Right renal pelvis (tissue), 4 donors: ENCODE results near the gene PHOX2A. TPM values are rescaled to one million over a fixed set of nuclear protein-coding genes. Genes with fewer than 3 reads are reported as not detected.
"Not testable (repeated sequence)": the region's sequence is repeated elsewhere in the genome, so short reads cannot be mapped to it uniquely, and the experiment has no call there.

ENCODE experiments used
- DNase-seq, 4 donors: peaks; one replicate each; pipeline ENCODE4 v3.0.0-alpha.2; 2013; ENCODE audit warnings: low read depth in 4 of 4, low spot score in 3 of 4, missing footprints in 1 of 4
- polyA plus RNA-seq, 4 donors: library from polyadenylated mRNA; unstranded; fragments of 120-200 nt; gene quantifications; one replicate each; pipeline ENCODE4 v1.2.1, GENCODE V29; 2013; ENCODE audit not compliant: insufficient read length in 4 of 4

PHOX2A gene
- under 1 TPM in 1 of 4 donors, not detected in 3; 0.49 TPM for polyA plus RNA-seq

DNA sequence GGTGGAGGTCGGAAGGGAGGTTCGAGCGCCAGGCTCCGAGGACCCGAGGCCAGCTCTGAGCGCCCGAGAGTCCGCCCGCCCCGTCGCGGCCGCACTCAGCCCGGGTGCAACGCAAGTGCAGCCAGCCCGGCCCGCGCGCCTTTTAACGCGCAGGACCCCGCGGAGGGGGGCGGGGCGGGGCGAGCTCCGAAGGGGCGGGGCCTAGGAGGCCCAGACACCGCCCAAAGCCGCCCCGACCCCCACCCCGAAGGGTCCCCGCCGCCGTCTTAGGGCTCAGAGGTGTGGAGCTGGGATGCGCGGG lies at the start of gene PHOX2A:
TSS of gene PHOX2A (minus strand) at position 117 of the 301 bp plus-strand sequence. CDS start 172 bp downstream, outside the sequence.
- DNase-seq: no peak

DNA sequence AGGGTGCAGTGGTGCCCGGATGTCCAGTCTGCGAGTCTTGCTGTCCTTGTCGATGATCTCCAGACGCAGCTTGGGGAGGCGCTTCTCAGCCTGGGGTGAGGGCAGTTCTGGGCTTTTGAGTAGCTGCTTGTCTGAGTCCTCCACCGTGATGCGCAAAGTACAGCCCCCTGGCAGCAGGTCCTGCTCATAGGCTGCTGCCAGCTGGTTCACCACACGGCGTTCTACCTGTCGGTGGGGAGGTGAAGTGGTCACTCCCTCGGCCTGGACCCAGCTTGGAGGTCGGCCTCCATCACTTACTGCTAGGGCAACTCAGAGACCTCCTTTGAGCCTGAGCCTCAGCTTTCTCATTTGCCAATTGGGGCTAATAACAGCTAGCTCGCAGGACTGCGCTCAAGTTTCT lies 49.4 kb upstream of the PHOX2A start:
- no peak for DNase-seq

- DNase-seq: no peak
Observed at GRCh38 chr11:72292106-72292785, 48.3 kb upstream of the PHOX2A start.

DNA sequence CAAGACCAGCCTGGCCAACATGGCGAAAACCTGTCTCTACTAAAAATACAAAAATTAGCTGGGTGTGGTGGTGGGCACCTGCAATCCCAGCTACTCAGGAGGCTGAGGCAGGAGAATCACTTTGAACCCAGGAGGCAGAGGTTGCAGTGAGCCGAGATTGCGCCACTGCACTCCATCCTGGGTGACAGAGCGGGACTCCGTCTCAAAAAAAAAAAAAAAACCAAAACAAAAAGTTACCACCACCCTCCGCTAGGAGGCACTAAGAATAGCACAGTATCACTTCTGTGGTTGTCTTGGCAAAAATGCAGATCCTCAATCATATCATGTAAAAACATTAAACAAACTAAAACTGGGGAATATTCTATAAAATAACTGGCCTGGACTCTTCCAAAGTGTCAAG lies 46.8 kb upstream of the PHOX2A start:
- not testable (repeated sequence) for DNase-seq

DNA sequence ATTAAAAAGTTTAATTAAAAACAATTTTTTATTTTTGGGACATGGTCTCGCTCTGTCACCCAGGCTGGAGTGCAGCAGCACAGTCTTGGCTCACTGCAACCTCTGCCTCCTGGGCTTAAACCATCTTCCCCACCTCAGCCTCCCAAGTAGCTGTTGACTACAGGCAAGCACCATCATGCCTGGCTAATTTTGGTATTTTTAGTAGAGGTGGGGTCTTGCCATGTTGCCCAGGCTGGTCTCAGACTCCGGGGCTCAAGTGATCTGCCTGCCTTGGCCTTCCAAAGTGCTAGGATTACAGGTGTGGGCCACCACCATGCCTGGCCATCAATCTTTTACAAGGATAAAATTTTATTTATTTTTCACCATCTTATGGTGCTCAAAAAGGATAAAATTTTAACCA lies 43.3 kb upstream of the PHOX2A start:
- DNase-seq: no peak

DNA sequence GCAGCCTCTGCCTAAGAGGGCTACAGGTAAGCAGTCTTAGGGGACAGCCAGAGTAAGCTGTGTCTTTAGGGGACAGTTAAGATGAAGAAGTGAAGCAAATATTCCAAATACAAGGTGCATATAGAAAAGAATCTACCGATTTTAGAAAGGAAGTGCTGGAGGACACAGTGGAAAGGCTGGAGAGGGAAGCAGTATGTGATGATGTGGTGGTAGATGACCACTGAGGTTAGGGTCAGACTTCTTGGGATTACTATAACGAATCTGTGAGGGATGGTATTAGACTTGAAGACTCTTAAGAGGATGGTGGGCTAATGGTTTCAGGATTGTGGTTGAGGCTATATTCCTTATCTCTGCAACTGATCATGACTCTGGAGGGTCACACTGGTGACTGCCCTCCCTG lies 40.0 kb upstream of the PHOX2A start:
- no peak for DNase-seq

- no peak for DNase-seq
Observed at GRCh38 chr11:72280726-72281315, 36.8 kb upstream of the PHOX2A start.

- no peak for DNase-seq
Observed at GRCh38 chr11:72280037-72280436, 36.1 kb upstream of the PHOX2A start.

- no peak for DNase-seq
Observed at GRCh38 chr11:72278905-72279304, 34.9 kb upstream of the PHOX2A start.

- no peak for DNase-seq
Observed at GRCh38 chr11:72274435-72274834, 30.5 kb upstream of the PHOX2A start.

GRCh38 chr11:72271980-72272379 lies 28.0 kb upstream of the PHOX2A start:
- DNase-seq: no peak

GRCh38 chr11:72267956-72268617 lies 24.1 kb upstream of the PHOX2A start:
- DNase-seq: no peak

DNA sequence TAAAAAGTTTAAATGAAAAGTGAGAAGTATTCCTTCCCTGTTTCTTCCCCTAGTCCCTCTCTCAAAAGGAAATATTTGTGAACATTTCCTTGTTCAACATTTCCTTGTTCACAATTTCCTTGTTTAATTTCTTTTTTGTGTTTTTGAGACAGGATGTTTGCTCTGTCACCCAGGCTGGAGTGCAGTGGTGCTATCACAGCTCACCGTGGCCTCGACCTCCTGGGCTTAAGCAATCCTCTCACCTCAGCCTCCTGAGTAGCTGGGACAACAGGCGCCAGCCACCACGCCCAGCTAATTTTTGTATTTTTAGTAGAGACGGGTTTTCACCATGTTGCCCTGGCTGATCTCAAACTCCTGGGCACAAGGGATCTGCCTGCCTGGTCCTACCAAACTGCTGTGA lies 23.0 kb upstream of the PHOX2A start:
- DNase-seq: not testable (repeated sequence)

- DNase-seq: no peak
Observed at GRCh38 chr11:72265951-72266350, 22.0 kb upstream of the PHOX2A start.

DNA sequence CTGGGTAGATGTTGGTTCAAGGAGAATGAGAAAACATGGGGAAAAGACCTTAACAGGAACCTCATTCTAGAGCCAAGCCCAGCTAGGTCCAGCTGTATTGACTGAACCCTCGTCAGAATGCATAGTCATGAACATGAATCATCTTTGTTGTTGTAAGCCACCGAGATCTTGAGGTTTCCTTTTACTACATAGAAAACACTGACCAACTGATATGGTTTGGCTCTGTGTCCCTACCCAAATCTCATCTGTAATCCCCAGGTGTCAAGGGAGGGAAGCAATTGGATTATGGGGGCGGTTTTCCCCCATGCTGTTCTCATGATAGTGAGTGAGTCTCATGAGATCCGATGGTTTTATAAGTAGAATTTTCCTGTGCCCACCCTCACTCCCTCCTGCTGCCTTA lies 19.4 kb upstream of the PHOX2A start:
- no peak for DNase-seq

DNA sequence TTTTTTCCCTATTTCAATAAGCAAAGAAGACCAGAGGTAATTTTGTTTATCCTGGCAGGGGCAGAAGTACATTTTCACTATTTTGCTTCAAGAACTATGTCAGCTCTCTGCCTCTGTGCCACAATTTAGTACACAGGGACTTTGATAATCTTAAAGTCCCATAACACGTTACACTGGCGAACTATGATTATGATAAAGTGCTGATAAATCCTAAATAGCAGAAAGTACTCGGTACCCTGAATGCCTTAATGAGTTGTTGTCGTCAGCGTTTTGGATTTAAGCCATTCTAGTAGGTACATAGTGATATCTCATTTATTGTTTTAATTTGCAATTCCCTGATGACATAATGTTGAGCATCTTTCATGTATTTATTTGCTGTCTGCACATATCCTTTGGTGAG lies 16.6 kb upstream of the PHOX2A start:
- no peak for DNase-seq

GRCh38 chr11:72259490-72259889 lies 15.5 kb upstream of the PHOX2A start:
- DNase-seq: no peak

GRCh38 chr11:72257570-72257969 lies 13.6 kb upstream of the PHOX2A start:
- no peak for DNase-seq

DNA sequence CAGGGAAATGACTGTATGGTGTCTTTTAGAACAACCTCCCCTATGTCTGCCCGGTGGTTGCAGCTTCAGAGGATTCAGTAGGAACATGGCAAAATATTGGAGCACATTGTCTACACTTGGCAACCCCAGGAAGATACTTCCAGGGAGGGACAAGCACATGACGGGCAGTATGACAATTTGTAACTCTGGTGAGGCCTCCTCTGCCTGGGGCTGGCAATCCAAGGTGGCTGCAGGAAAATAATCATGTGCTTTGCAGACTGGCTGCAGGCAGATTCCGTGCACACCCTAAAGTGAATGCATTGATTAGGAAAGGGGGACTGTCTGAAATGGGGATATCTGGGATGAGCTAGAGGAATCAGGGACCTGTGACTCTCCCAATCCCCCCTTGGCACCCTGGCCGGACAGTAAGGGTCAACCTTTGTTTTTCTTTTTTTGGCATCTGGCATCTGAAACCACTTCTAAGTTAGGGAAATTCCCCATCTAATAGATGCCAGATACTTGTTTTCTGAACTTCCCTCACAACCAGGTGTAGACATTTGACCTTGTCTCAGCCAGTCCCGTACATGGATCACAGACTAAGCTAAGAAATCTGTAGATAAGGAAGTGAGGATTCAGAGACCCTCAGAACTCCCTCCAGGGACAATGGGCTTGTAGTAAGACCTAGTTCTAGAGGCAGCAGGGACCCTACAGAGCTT lies 10.5 kb upstream of the PHOX2A start:
- DNase-seq: no peak

DNA sequence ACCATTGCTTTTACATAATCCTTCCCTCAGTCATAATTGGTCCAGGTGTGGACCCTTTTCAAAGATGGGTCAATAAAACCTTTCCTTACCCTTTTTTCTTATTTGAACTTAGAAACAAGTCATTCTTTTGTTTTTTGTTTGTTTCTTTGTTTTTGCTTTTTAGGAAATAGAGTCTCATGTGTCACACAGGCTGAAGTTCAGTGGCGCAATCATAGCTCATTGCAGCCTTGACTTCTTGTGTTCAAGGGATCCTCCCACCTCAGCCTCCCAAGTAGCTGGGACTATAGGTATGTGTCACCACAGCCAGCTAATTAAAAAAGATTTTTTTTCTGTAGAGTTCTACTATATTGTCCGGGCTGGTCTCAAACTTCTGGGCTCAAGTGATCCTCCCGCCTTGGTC lies 9.4 kb upstream of the PHOX2A start:
- DNase-seq: no peak

- no peak for DNase-seq
Observed at GRCh38 chr11:72251614-72252013, 7.6 kb upstream of the PHOX2A start.
